Activated naive CD4-positive, alpha-beta T cell treated with anti-CD3 and anti-CD28 coated beads, Interleukin-2, amount 10 ng/mL, durations not matched to agents 7 days and 5 days (primary cell): Measurements from ENCODE around the gene PLD4.

Source experiments
- CTCF ChIA-PET: fragments of 350-600 bp; sonication (Branson Sonifier 250); formaldehyde crosslinking; loops from one replicate; lab custom pipeline; 2021; ENCODE audit warnings: antibody characterized with exemption; lab: Charles Lee
- DNase-seq: peaks from one replicate; pipeline ENCODE4 v3.0.0-alpha.2; 2020
- H3K27ac Mint-ChIP-seq: one replicate; pipeline ENCODE4 v1.8.0; 2021; ENCODE audit warnings: mild to moderate bottlenecking, moderate library complexity, mixed read lengths
- H3K27me3 Mint-ChIP-seq: one replicate; pipeline ENCODE4 v1.8.0; 2021; ENCODE audit warnings: mild to moderate bottlenecking, mixed read lengths
- H3K36me3 Mint-ChIP-seq: one replicate; pipeline ENCODE4 v1.8.0; 2021; ENCODE audit warnings: mixed read lengths
- H3K4me1 Mint-ChIP-seq: one replicate; pipeline ENCODE4 v1.8.0; 2021; ENCODE audit warnings: mixed read lengths
- H3K4me3 Mint-ChIP-seq: one replicate; pipeline ENCODE4 v1.8.0; 2021; ENCODE audit warnings: mild to moderate bottlenecking, moderate library complexity, mixed read lengths
- H3K9me3 Mint-ChIP-seq: one replicate; pipeline ENCODE4 v1.8.0; 2021; ENCODE audit warnings: mixed read lengths

Gene PLD4

GRCh38 chr14:104953896-104954656 is 29.4 kb downstream of the PLD4 start:
- Mint-ChIP-seq H3K9me3 (no peaks in the 10 kb centered on the region), H3K27ac (no peak overlapping the region), H3K4me3 (no peak overlapping the region), H3K36me3 (no peaks in the 10 kb centered on the region), H3K4me1 (no peaks in the 10 kb centered on the region), H3K27me3 (peaks cover 21% of the 10 kb centered on the region)
- CTCF ChIA-PET, result no interaction called here
- DNase-seq, result no peak

GRCh38 chr14:104954746-104955395 is 30.2 kb downstream of the PLD4 start:
- H3K36me3 Mint-ChIP-seq, result no peaks in the 10 kb centered on the region
- peaks cover 24% of the 10 kb centered on the region for H3K27me3 Mint-ChIP-seq
- DNase-seq, result no peak
- no peaks in the 10 kb centered on the region for H3K4me1 Mint-ChIP-seq
- CTCF ChIA-PET, result interaction anchor here (0.8 kb wide), 1 partner anchor 52 kb away, joined by 3 read pairs; no protein-coding TSS in a partner anchor
- no peaks in the 10 kb centered on the region for H3K9me3 Mint-ChIP-seq
- no peak overlapping the region for H3K4me3 Mint-ChIP-seq
- H3K27ac Mint-ChIP-seq, result no peak overlapping the region

- Mint-ChIP-seq H3K27ac (no peak overlapping the region), H3K36me3 (no peaks in the 10 kb centered on the region), H3K9me3 (no peaks in the 10 kb centered on the region), H3K4me1 (no peaks in the 10 kb centered on the region), H3K27me3 (peaks cover 24% of the 10 kb centered on the region), H3K4me3 (no peak overlapping the region)
- CTCF ChIA-PET, result interaction anchor here (0.8 kb wide), 1 partner anchor 51 kb away, joined by 3 read pairs; no protein-coding TSS in a partner anchor
- no peak for DNase-seq
Observed at GRCh38 chr14:104955396-104955770, 30.7 kb downstream of the PLD4 start.

GRCh38 chr14:104956290-104956890 is 31.7 kb downstream of the PLD4 start:
- no peaks in the 10 kb centered on the region for H3K4me1 Mint-ChIP-seq

GRCh38 chr14:104957146-104958113 is 32.8 kb downstream of the PLD4 start:
- H3K36me3 Mint-ChIP-seq, result no peaks in the 10 kb centered on the region
- CTCF ChIA-PET, result no interaction called here
- no peaks in the 10 kb centered on the region for H3K9me3 Mint-ChIP-seq
- no peaks in the 10 kb centered on the region for H3K4me1 Mint-ChIP-seq
- H3K4me3 Mint-ChIP-seq, result no peak overlapping the region
- peaks cover 29% of the 10 kb centered on the region for H3K27me3 Mint-ChIP-seq
- no peak overlapping the region for H3K27ac Mint-ChIP-seq
- DNase-seq, result no peak

More at GRCh38 chr14:104956290-104956890, 31.7 kb downstream of the PLD4 start:
- CTCF ChIA-PET, result no interaction called here
- Mint-ChIP-seq H3K27me3 (peaks cover 24% of the 10 kb centered on the region), H3K9me3 (no peaks in the 10 kb centered on the region), H3K4me3 (no peak overlapping the region), H3K27ac (no peak overlapping the region), H3K36me3 (no peaks in the 10 kb centered on the region)
- DNase-seq, result no peak

GRCh38 chr14:104964546-104964945 is 39.9 kb downstream of the PLD4 start:
- no peak for DNase-seq
- H3K36me3 Mint-ChIP-seq, result no peaks in the 10 kb centered on the region
- CTCF ChIA-PET, result interaction anchor here (0.7 to 1.7 kb wide), 2 partner anchors 10 to 27 kb away, joined by 3 to 7 read pairs; no protein-coding TSS in a partner anchor
- H3K27ac Mint-ChIP-seq, result no peak overlapping the region
- H3K4me1 Mint-ChIP-seq, result no peaks in the 10 kb centered on the region
- H3K4me3 Mint-ChIP-seq, result no peak overlapping the region
- no peaks in the 10 kb centered on the region for H3K9me3 Mint-ChIP-seq
- peaks cover 53% of the 10 kb centered on the region for H3K27me3 Mint-ChIP-seq

- Mint-ChIP-seq H3K4me3 (no peak overlapping the region), H3K36me3 (no peaks in the 10 kb centered on the region), H3K9me3 (no peaks in the 10 kb centered on the region), H3K27me3 (peaks cover 58% of the 10 kb centered on the region), H3K27ac (no peak overlapping the region), H3K4me1 (no peaks in the 10 kb centered on the region)
- no peak for DNase-seq
- CTCF ChIA-PET, result interaction anchor here (1.0 to 1.7 kb wide), 2 partner anchors 9 to 80 kb away, joined by 3 to 7 read pairs; no protein-coding TSS in a partner anchor
Observed at GRCh38 chr14:104965561-104966231, 41.0 kb downstream of the PLD4 start.

- CTCF ChIA-PET, result no interaction called here
- H3K9me3 Mint-ChIP-seq, result no peaks in the 10 kb centered on the region
- DNase-seq, result no peak
- no peak overlapping the region for H3K4me3 Mint-ChIP-seq
- no peak overlapping the region for H3K27ac Mint-ChIP-seq
- no peaks in the 10 kb centered on the region for H3K4me1 Mint-ChIP-seq
- H3K36me3 Mint-ChIP-seq, result no peaks in the 10 kb centered on the region
- H3K27me3 Mint-ChIP-seq, result peaks cover 58% of the 10 kb centered on the region
Observed at GRCh38 chr14:104966261-104966865, 41.7 kb downstream of the PLD4 start.

GRCh38 chr14:104966981-104967385 is 42.3 kb downstream of the PLD4 start:
- CTCF ChIA-PET, result interaction anchor here (10.7 kb wide), 1 partner anchor 78 kb away, joined by 122 read pairs; no protein-coding TSS in a partner anchor
- H3K27ac Mint-ChIP-seq, result no peak overlapping the region
- H3K27me3 Mint-ChIP-seq, result peaks cover 58% of the 10 kb centered on the region
- H3K4me1 Mint-ChIP-seq, result no peaks in the 10 kb centered on the region
- H3K9me3 Mint-ChIP-seq, result no peaks in the 10 kb centered on the region
- no peak overlapping the region for H3K4me3 Mint-ChIP-seq
- H3K36me3 Mint-ChIP-seq, result no peaks in the 10 kb centered on the region
- DNase-seq, result no peak

- Mint-ChIP-seq H3K36me3 (no peaks in the 10 kb centered on the region), H3K4me1 (no peaks in the 10 kb centered on the region), H3K4me3 (no peak overlapping the region), H3K9me3 (no peaks in the 10 kb centered on the region), H3K27me3 (peaks cover 52% of the 10 kb centered on the region), H3K27ac (no peak overlapping the region)
- no peak for DNase-seq
- CTCF ChIA-PET, result interaction anchor here (1.0 to 10.7 kb wide), 2 partner anchors 71 to 77 kb away, joined by 3 to 122 read pairs; no protein-coding TSS in a partner anchor
Observed at GRCh38 chr14:104967386-104968152, 42.9 kb downstream of the PLD4 start.

GRCh38 chr14:104968153-104968527 is 43.5 kb downstream of the PLD4 start:
- Mint-ChIP-seq H3K9me3 (no peaks in the 10 kb centered on the region), H3K36me3 (no peaks in the 10 kb centered on the region), H3K4me3 (no peak overlapping the region), H3K27me3 (peaks cover 52% of the 10 kb centered on the region), H3K27ac (no peak overlapping the region), H3K4me1 (no peaks in the 10 kb centered on the region)
- DNase-seq, result no peak
- CTCF ChIA-PET, result interaction anchor here (1.0 to 10.7 kb wide), 2 partner anchors 72 to 77 kb away, joined by 3 to 122 read pairs; no protein-coding TSS in a partner anchor
